NCI-H748 (cell line): ENCODE results near the gene VPS13D.
A peak's percentile ranks its signal among the peaks of the same experiment; 100 is the strongest.
"Not testable (repeated sequence)": the region's sequence is repeated elsewhere in the genome, so short reads cannot be mapped to it uniquely, and the experiment has no call there.

Source experiments
- DNase-seq: peaks from one replicate; lab custom pipeline; 2025; ENCODE audit not compliant: unreplicated experiment; lab: John Stamatoyannopoulos, UW

Gene VPS13D

GRCh38 chr1:12464045-12464461 lies 234.2 kb downstream of the VPS13D start:
- no peak for DNase-seq

GRCh38 chr1:12464598-12465056 lies 234.8 kb downstream of the VPS13D start:
- no peak for DNase-seq

DNA sequence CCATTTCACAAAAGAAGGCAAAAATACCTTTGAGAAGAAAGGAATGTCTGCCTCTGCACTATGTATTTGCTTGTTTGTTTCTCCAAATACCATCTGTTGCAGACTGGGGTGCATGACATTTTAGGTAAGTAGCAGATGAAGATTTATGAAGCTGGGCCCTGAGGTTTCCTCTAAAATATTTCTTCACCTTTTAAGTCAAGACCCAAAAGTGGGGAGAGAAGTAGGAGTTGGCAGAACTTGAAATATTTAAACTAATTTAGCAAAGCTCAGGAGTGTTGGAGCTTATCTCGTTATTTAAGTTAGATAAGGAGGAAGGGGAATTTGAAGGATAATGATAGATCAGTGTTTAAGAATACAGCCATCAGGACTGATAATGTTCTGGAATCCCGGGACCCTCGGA lies 235.3 kb downstream of the VPS13D start:
- DNase-seq: no peak

DNA sequence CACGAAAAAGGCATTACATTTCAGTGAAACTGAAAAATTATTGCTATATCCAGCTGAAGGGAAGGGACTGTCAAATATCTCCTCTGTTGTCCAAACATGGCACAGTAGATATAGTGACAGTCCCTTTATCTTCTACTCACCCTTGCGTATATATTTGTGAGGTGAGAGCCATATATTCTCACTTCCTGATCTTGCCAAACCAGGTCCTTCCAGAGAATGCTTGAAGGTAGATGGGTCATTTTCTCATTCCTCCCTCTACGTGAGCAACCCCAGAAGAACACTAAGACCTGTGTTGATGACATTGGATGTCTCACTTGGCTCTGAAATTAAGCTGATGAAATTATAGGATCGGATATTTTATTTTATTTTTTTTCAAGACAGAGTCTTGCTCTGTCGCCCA lies 237.0 kb downstream of the VPS13D start:
- DNase-seq: no peak

- no peak for DNase-seq
Observed at GRCh38 chr1:12467570-12468286, 237.9 kb downstream of the VPS13D start.

- DNase-seq: no peak
Observed at GRCh38 chr1:12468323-12468722, 238.5 kb downstream of the VPS13D start.

- DNase-seq: peak; percentile 22
Observed at GRCh38 chr1:12469493-12469892, 239.7 kb downstream of the VPS13D start.

- DNase-seq: peak; percentile 37
Observed at GRCh38 chr1:12469990-12470389, 240.2 kb downstream of the VPS13D start.

DNA sequence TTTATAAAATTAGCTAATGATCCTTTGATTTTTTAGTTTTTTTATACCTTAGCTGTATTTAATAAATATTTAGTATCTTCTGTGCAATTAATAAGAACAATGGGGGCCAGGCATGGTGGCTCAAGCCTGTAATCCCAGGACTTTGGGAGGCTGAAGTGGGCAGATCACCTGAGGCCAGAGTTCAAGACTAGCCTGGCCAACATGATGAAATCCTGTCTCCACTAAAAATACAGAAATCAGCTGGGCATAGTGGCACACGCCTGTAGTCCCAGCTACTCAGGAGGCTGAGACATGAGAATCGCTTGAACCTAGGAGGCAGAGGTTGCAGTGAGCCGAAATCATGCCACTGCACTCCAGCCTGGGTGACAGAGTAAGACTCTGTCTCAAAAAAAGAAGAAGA lies 241.1 kb downstream of the VPS13D start:
- DNase-seq: not testable (repeated sequence)

DNA sequence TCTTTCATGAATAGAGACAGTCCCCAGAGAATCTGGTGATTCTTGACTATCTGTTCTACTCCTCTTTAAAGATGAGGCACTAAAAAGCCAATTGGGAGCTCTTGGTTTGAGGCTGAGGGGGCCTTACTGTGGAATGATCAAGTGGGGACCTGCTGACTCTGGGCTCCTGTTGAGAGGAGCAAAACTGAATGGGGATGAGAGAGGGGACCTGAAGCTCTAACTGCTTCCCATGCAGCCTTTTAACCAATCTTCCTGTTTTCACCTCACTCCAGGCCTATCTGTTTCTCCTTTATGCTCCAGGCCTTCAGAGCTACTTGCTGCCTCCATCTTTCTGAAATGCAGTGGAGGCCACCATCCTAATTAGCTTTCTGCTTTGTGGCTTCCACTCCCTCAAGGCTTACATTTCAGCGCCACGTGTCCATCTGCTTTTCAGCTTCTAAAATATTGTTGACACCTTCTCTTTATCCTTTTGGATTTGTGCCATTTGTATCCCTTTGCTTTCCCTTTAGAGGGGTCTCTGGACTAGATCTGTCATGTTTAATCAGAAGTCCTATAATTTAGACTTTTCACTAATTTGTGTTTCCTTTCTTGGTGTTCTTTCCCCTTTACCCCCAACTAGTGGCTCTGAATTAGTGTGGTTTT lies 242.4 kb downstream of the VPS13D start:
- DNase-seq: no peak

DNA sequence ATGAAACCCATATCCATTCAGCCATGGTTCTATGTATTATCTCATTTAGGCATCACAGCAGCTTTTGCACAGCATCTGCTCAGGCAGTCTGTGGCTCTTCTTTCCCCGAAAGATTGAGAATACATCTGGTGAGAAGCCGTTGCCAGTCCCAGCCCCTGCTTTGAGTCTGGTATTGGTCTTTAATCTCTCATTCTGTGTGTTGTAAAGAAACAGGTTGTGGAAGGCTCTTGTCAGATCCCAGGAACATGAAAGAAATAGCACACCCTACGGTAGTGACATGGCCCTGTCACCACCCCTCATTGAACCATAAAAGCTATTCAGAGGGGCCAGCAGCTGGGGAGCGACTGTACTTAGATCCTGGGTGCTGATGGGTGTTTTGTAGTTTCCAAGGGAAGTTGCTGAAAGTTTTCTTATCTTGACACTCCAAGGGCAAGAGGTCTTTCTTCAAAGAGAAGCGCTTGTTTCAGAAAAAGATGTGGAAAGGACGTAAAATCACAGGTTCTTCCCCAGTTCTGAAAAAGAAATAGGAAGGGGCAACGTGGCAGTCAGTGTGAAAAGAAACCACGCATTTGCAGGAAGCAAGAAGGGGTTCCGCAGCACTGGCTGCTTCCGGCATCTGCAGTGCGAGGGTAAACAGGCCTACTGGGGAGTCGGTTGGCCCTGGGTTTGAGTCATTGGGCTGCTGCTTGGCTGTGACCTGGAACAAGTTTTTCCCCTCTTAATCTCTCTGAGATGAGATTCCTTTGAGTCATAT lies 243.1 kb downstream of the VPS13D start:
- DNase-seq: no peak

GRCh38 chr1:12473596-12474362 lies 243.9 kb downstream of the VPS13D start:
- DNase-seq: no peak

DNA sequence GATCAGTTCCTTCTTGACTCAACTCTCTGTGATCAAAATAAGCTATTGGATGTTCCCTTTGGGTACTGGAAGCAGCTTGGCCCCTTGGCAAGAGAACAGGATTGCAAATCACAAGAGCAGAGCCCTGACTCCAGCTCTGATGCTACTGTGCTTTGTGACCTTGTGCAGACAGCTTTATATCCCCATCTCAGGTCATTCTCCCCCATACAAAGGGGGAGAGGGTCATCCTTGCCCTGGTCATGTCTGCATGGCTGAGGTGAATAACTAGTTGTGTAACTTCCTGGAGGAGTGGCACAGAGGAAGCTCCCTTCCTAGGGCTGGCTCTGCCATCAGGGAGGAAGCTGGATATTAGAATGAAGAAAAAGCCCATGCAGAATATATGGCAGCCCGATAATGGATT lies 245.3 kb downstream of the VPS13D start:
- no peak for DNase-seq

DNA sequence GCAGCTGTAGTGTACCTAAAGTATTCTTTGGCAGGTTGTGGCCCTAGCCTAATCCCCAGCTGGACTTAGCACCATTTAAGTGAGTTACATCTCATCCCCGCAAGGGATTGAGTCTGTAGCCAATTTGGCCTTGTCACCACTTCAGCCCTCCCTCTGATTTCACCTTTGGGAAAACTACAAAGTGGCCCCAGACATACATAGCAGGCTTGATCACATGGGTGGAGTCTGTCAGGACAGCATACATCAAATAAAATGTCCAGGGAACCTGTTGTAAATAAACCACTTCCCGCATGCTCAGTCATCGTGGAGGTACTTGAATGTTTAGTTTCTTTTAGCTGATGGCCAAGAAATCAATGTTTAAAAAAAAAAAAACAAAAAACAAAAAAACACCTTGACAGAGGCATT lies 245.7 kb downstream of the VPS13D start:
- no peak for DNase-seq

DNA sequence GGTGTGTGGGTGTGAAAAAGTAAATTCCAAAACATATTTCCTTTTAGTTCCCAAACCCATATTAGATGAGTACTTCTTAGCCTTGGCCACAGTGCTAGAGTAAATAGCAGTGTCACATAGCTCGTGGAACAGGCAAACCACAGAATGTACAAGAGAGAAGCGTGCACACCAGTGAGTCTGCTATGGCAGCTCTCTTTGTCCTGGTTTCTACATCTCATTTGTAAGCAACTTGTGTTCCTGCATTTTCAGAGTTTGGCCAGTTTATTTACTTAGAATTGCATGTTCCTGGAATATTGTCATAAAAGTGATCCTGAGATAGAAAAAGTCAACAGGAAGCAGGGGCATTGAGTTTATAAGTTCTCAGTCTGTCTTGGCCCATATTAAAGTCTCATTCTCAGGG lies 246.1 kb downstream of the VPS13D start:
- DNase-seq: no peak

- DNase-seq: no peak
Observed at GRCh38 chr1:12477314-12477713, 247.5 kb downstream of the VPS13D start.

DNA sequence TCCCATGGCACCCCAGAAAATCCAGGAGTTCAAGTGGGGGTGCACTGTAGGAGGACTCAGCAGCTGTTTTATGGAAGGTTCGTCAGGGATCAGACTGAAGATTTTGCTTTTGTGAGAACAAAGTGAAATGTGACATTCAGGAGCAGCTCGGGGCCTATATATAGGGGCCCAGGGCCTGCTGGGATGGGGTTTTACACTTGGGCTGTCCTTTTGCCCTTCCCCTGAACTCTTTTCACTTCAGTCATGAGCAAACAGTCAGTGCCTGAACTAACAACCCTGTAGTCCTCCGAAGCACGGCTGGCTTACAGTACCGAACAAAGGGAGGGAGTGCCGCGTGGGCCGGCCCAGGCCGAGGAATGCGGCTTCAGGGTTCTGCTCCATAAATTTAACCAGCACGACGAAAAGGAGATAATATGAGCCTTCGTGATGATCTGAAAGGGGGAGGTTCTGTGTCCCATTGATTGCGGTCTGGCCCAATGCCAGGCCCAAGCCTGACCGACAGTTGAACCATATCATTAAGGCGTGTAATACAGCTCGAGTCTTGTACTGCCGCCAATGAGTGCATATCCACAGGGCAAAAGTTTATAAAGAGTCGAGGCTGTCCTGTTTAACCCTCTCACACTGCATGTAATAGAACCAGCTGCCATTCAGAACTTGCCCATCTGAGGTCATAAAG lies 248.2 kb downstream of the VPS13D start:
- peak; percentile 78 for DNase-seq

- DNase-seq: no peak
Observed at GRCh38 chr1:12478612-12478985, 248.8 kb downstream of the VPS13D start.

- DNase-seq: no peak
Observed at GRCh38 chr1:12479311-12479710, 249.5 kb downstream of the VPS13D start.

GRCh38 chr1:12480041-12480440 lies 250.2 kb downstream of the VPS13D start:
- DNase-seq: no peak
